HepG2 (cell line): Measurements from ENCODE around the gene AKAP12. TPM values are rescaled to one million over a fixed set of nuclear protein-coding genes. Genes with fewer than 3 reads are reported as not detected.

Experiments used
- FLYWCH1 ChIP-seq: sonication (generic); formaldehyde crosslinking; IDR thresholded peaks from 2 replicates; pipeline ENCODE4 v1.8.1; 2023; ENCODE audit warnings: mild to moderate bottlenecking, missing genetic modification reagents
- NCOA2 ChIP-seq: sonication (generic); formaldehyde crosslinking; IDR thresholded peaks from 2 replicates; pipeline ENCODE4 v1.8.0; 2022; ENCODE audit warnings: inconsistent platforms
- POLR2AphosphoS2 ChIP-seq: IDR thresholded peaks from 2 replicates; pipeline ENCODE4 v1.6.1; 2011; ENCODE audit warnings: low read depth, low read length, improper control_type of control experiment
- STAT6 ChIP-seq: sonication (generic); formaldehyde crosslinking; IDR thresholded peaks from 2 replicates; pipeline ENCODE4 v1.4.0; 2020; ENCODE audit warnings: missing genetic modification reagents, mild to moderate bottlenecking, borderline replicate concordance
- ZFP1 ChIP-seq: IDR thresholded peaks from 2 replicates; pipeline ENCODE4 v1.6.1; 2016
- ZNF317 ChIP-seq: sonication (generic); formaldehyde crosslinking; IDR thresholded peaks from 2 replicates; pipeline ENCODE4 v1.5.0; 2020; ENCODE audit warnings: mild to moderate bottlenecking, missing genetic modification reagents
- ZNF770 ChIP-seq: sonication (generic); formaldehyde crosslinking; IDR thresholded peaks from 2 replicates; pipeline ENCODE4 v1.5.0; 2020; ENCODE audit warnings: mild to moderate bottlenecking, missing genetic modification reagents
- polyA plus RNA-seq, 8 experiments: library from polyadenylated mRNA; depleted of rRNA in 3 of 8; stranded (reverse) in 7 of 8; unstranded in 1 of 8; fragments of >200 nt; fragmentation: Illumina TruSeq in 4 of 8; extraction: Trizol in 4 of 8; gene quantifications; 2 replicates each; pipeline versions ENCODE4 v1.2.1 to v1.2.3, GENCODE V29; 2011 to 2016; ENCODE audit warnings: low read depth in 4 of 8, missing spikeins in 1 of 8, mixed read lengths in 1 of 8; ENCODE audit not compliant: insufficient read depth in 1 of 8
- total RNA-seq, 5 experiments: library from RNA; depleted of rRNA; stranded (reverse); fragments of >200 nt; fragmentation: Illumina TruSeq; extraction: Trizol; gene quantifications; 2 replicates each; pipeline ENCODE4 v1.2.3, GENCODE V29; 2016; ENCODE audit warnings: low read depth in 1 of 5
- TF ChIP-seq, protein P1 (sequence below): sonication (generic); formaldehyde crosslinking; IDR thresholded peaks from 2 replicates; pipeline ENCODE4 v1.4.0; 2020; ENCODE audit warnings: missing genetic modification reagents
- TF ChIP-seq, protein P2 (sequence below): sonication (generic); formaldehyde crosslinking; IDR thresholded peaks from 2 replicates; pipeline ENCODE4 v1.5.1; 2020; ENCODE audit warnings: mild to moderate bottlenecking, missing genetic modification reagents, moderate library complexity
- TF ChIP-seq, protein P3 (sequence below): sonication (generic); formaldehyde crosslinking; IDR thresholded peaks from 2 replicates; pipeline ENCODE4 v1.8.1; 2022; ENCODE audit warnings: low read depth, mild to moderate bottlenecking, missing genetic modification reagents

Gene AKAP12
- total and polyA plus RNA-seq, 2 of the 13 experiments (the other 11 are each of a cell fraction or from before 2014, with no cell fraction given), result 10.6 to 19.0 TPM

DNA sequence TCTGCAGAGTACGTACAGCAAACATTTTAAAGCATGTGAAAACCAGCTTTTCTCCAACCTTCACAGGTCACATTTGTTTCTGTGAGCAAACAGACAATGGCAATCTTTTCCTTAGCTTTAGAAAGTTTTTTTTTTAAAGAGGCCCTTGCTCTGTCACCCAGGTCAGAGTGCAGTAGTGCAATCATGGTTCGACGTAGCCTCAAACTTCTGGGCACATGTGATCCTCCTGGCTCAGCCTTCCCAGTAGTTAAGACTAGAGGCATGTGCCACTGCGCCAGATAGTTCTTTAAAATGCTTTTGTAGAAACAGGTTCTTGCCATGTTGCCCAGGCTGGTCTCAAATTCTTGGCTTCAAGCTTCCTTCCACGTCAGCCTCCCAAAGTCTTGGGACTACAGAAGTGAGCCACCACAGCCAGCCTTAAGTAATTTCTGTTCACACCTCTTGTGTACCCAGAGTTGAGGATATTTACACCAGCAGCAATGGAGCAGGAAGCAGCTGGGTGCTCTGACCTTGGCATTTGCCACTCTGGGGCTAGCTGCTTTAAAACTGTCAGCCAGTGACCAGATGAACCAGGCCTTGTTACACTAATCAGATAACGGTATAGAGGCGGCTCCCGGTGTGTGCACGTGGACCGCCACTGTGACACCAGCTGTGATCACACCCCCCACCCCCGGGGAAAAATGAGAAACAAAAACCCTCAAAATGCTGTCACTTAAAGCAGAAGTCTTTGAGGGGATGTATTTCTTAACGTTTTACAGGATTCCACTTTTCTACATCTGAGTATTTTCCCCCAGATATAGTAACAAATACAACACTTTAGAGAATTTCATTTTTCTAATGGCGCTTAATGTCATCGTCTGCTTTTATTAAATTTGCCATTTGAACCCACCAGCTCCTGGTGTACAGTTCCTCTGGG lies 71.3 kb downstream of the AKAP12 start (continued):
- TF ChIP-seq, protein P1, sequence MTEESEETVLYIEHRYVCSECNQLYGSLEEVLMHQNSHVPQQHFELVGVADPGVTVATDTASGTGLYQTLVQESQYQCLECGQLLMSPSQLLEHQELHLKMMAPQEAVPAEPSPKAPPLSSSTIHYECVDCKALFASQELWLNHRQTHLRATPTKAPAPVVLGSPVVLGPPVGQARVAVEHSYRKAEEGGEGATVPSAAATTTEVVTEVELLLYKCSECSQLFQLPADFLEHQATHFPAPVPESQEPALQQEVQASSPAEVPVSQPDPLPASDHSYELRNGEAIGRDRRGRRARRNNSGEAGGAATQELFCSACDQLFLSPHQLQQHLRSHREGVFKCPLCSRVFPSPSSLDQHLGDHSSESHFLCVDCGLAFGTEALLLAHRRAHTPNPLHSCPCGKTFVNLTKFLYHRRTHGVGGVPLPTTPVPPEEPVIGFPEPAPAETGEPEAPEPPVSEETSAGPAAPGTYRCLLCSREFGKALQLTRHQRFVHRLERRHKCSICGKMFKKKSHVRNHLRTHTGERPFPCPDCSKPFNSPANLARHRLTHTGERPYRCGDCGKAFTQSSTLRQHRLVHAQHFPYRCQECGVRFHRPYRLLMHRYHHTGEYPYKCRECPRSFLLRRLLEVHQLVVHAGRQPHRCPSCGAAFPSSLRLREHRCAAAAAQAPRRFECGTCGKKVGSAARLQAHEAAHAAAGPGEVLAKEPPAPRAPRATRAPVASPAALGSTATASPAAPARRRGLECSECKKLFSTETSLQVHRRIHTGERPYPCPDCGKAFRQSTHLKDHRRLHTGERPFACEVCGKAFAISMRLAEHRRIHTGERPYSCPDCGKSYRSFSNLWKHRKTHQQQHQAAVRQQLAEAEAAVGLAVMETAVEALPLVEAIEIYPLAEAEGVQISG (CRISPR knock-in tag), result peak; percentile 53
- TF ChIP-seq STAT6 (CRISPR knock-in tag) (no peak), NCOA2 (CRISPR knock-in tag) (peak; percentile 69; the same call in 1 of the 2 replicates), FLYWCH1 (CRISPR knock-in tag) (no peak), ZFP1 (no peak), POLR2AphosphoS2 (no peak), ZNF317 (peak; percentile 61), ZNF770 (peak; percentile 91)
- TF ChIP-seq, protein P2, sequence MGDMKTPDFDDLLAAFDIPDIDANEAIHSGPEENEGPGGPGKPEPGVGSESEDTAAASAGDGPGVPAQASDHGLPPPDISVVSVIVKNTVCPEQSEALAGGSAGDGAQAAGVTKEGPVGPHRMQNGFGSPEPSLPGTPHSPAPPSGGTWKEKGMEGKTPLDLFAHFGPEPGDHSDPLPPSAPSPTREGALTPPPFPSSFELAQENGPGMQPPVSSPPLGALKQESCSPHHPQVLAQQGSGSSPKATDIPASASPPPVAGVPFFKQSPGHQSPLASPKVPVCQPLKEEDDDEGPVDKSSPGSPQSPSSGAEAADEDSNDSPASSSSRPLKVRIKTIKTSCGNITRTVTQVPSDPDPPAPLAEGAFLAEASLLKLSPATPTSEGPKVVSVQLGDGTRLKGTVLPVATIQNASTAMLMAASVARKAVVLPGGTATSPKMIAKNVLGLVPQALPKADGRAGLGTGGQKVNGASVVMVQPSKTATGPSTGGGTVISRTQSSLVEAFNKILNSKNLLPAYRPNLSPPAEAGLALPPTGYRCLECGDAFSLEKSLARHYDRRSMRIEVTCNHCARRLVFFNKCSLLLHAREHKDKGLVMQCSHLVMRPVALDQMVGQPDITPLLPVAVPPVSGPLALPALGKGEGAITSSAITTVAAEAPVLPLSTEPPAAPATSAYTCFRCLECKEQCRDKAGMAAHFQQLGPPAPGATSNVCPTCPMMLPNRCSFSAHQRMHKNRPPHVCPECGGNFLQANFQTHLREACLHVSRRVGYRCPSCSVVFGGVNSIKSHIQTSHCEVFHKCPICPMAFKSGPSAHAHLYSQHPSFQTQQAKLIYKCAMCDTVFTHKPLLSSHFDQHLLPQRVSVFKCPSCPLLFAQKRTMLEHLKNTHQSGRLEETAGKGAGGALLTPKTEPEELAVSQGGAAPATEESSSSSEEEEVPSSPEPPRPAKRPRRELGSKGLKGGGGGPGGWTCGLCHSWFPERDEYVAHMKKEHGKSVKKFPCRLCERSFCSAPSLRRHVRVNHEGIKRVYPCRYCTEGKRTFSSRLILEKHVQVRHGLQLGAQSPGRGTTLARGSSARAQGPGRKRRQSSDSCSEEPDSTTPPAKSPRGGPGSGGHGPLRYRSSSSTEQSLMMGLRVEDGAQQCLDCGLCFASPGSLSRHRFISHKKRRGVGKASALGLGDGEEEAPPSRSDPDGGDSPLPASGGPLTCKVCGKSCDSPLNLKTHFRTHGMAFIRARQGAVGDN (CRISPR knock-in tag), result peak; percentile 23; the same call in 1 of the 2 replicates
- TF ChIP-seq, protein P3, sequence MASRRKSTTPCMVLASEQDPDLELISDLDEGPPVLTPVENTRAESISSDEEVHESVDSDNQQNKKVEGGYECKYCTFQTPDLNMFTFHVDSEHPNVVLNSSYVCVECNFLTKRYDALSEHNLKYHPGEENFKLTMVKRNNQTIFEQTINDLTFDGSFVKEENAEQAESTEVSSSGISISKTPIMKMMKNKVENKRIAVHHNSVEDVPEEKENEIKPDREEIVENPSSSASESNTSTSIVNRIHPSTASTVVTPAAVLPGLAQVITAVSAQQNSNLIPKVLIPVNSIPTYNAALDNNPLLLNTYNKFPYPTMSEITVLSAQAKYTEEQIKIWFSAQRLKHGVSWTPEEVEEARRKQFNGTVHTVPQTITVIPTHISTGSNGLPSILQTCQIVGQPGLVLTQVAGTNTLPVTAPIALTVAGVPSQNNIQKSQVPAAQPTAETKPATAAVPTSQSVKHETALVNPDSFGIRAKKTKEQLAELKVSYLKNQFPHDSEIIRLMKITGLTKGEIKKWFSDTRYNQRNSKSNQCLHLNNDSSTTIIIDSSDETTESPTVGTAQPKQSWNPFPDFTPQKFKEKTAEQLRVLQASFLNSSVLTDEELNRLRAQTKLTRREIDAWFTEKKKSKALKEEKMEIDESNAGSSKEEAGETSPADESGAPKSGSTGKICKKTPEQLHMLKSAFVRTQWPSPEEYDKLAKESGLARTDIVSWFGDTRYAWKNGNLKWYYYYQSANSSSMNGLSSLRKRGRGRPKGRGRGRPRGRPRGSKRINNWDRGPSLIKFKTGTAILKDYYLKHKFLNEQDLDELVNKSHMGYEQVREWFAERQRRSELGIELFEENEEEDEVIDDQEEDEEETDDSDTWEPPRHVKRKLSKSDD (CRISPR knock-in tag), result 0 out of 2 replicates have a peak, but pooled peaks have one; percentile 34
